ENCODE measurements around the gene DDAH1.

DNA sequence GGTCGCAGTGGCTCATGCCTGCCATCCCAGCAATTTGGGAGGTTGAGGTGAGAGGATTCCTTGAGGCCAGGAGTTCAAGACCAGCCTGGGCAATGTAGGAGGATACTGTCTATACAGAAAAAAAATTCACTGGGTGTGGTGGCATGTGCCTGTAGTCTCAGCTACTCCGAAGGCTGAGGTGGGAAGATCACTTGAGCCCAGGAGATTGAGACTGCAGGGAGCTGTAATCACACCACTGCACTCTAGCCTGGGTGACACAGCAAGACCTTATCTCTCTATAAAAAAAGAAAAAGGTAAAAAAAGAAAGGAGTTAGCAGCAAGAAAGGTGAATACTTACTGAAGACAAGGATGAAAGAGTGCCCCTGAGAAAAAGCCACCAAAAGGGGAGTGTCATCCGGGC, 164.8 kb downstream of the DDAH1 start:
- TF ChIP-seq, protein P1, sequence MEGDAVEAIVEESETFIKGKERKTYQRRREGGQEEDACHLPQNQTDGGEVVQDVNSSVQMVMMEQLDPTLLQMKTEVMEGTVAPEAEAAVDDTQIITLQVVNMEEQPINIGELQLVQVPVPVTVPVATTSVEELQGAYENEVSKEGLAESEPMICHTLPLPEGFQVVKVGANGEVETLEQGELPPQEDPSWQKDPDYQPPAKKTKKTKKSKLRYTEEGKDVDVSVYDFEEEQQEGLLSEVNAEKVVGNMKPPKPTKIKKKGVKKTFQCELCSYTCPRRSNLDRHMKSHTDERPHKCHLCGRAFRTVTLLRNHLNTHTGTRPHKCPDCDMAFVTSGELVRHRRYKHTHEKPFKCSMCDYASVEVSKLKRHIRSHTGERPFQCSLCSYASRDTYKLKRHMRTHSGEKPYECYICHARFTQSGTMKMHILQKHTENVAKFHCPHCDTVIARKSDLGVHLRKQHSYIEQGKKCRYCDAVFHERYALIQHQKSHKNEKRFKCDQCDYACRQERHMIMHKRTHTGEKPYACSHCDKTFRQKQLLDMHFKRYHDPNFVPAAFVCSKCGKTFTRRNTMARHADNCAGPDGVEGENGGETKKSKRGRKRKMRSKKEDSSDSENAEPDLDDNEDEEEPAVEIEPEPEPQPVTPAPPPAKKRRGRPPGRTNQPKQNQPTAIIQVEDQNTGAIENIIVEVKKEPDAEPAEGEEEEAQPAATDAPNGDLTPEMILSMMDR (IDR thresholded peaks at IDR 0.05; ENCODE audit: borderline replicate concordance, extremely low read depth, low read length, poor library complexity, severe bottlenecking), result no peak
- TF ChIP-seq EZH2 (IDR thresholded peaks at IDR 0.05; ENCODE audit: borderline replicate concordance, low read depth, low read length, severe bottlenecking), result no peak
